Measurements from ENCODE around the gene TMEM132D.
A peak's percentile ranks its signal among the peaks of the same experiment; 100 is the strongest.

The TMEM132D gene

DNA sequence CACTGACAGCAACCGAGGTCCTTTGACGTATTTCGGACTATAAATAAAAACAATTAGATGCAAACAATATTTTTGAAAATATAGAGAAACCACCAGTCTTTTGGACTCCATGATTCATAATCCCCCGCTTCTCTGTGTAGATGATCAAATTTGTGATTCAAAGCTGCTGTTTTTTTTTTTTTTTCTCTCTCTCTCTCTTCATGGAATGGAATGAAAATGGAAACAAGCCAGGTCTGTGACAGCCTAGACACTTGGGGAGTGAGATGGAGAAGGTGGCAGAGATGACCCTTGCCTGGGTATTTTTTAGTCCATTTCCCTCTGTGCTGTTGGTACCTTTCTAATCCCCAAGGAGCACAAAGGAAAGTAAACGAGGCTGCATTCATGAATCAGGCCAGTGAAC is 802.0 kb downstream of the TMEM132D start:
- DNase-seq (ENCODE audit: low spot score) = no peak

DNA sequence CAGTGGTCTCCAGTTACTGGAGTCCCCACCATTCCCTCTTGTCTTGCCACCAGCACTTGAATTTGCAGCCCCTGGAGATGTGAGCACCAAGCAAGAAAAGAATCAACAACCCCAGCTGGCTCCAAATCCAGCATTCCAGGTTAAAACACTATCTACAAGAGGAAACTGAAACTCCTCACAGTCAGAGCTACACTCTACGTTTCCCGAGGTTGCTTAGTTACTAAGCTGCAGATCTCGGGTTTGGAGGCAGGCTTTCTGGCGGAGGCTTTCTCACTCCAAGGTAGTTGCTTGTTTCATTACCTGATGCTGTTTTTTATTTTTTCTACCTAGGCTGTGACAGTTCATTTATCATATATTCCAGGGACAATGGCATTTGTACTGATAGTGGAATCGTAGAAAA is 802.4 kb downstream of the TMEM132D start:
- DNase-seq (ENCODE audit: low spot score) = no peak

DNA sequence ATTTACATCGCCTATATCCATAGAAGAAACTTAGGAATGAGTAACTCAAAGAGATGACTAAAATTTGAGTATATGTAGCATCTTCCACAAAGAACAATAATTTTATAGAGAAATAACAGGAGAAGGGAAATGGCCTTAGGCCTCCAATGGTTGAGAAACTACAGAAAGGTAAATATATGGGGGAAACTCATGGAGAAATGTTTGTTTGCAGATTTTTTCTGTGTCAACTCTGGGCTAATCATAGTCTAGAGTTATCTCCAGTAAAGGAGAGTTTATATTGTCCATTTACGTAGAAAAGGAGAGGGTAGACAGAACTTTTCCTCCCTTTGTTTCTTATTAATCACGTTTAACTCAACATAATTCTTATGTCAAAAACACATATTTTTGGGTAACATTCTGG is 806.4 kb downstream of the TMEM132D start:
- no peak for DNase-seq (ENCODE audit: low spot score)

DNA sequence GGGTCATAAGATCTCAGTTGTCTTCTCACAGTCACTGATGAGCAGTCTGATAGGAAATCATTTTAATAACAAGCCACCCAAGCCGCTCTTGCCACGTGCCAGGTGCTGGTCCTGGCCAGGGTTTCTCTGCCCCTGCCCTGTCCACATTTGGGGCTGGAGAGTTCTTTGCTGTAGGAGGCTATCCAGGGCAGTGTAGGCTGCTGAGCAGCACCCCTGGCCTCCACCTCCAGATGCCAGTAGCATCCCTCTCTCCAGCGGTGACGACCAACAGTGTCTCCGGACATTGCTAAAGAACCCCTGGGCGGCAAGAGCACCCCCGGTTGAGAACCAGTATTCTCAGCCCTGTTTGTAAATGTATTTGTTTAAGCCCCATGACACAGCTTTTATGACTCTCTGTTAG is 806.9 kb downstream of the TMEM132D start:
- DNase-seq (ENCODE audit: low spot score) = no peak

DNA sequence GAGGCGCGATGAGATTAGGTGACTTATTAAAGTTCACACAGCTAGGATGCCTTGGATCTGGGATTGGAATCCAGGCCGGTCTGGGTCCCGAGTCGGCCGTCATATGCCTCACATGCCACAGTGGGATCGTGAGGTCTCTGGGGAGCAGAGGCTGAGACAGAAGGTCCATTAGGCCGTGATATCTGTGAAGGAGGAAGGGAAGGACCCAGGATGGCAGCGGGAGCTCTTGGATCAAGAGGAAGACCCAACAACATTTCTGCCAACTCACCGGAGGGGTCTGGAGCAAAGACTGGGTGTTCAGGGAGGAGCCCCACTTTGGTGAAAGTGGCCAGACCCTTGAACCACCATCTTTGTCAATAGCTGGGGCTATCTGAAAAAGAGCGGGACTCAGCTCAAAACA is 807.6 kb downstream of the TMEM132D start:
- no peak for DNase-seq (ENCODE audit: low spot score)

DNA sequence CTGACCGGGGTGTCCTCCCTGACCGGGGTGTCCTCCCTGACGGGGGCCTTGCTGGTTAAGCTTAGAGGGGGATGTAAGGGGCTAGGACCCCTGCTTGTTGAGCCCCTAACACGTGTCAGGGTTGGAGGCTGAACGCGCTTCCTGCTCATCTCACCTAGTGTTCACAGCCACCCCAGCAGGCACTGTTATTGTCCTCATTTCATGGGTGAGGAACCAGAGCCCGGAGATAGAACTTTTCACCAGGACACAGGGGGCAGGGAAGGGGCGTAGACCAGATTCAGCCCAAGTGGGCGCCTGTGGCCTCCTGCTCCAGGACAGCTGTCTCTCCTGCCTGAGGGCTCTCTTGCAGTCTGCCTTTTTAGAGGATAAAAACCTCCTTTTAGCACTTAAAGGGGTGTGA is 814.2 kb downstream of the TMEM132D start:
- no peak for DNase-seq (ENCODE audit: low spot score)

DNA sequence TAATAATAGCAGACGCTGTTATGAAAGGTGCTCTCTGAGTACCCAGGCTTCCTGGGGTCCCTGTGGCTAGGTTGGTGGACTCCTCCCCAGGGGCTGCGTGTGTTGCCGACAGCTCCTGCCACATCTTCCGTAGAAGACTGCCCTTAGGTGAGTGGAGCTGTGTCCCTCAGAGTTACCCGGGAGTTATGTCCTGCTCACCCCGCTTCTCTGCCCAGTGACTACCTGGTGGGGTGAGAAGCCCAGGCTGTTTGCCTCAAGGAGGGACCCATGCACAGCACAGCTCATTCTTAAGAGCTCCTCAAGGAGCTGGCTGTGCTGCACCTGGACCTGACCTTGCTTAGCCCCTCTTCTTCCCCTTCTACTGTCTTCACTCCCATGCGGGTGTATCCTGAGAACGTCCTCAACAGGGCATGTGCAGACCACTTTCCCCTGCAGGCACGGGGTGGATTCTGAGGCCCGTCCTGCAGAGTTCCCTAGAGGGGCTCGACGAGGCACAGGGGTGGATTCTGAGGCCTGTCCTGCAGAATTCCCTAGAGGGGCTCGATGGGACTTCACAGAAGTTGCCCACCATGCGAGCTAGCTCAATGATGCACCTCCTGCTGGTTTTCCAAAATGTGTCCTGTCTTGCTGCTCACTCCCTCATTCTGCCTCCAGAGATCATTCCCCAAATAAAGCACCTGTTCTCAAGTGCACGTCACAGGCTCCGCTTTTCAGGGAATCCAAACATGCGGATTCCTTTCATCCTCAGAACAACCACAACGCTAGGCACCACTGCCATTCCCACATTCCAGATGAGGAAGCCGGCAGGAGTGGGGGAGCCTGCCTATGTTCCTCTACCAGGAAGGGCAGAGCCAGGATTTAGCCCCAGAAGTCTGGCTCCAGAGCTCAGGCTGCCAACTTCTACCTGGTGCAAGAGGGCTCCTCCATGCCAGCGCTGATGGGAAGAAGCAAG is 818.7 kb downstream of the TMEM132D start:
- no peak for DNase-seq (ENCODE audit: low spot score)

DNA sequence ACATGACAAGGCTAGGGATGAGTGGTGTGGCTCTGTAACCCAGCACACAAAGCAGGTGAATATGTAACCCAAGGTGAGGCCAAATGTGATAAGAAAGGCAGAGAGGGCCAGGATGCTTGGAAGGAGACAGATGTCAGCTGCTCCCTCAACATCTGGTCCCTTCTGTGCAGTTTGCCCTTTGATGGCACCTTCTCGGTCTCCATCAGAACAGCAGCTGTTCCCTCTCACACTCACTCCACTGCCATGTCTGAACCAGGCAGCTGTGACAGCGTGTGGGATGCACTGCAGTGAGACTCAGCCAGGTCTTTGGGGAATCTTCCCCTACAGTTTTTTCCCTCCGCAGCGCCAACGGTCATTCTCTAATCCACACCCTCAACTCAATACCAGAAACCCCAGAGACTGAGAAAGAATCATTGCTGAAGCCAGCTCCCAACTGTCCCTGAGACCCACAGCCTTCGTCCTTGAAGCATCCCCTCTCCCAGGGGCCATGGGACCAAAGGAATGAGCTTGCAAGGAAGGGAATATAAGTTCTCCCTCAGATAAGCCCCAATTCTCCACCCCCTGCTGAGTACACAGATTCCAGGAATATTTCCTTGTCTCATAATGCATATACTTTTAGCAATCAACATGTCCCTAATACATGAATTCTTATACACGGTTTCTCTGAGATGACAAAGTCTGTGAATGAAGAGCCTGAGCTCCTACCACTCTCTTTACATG is 820.5 kb downstream of the TMEM132D start:
- DNase-seq (ENCODE audit: low spot score) = no peak

DNA sequence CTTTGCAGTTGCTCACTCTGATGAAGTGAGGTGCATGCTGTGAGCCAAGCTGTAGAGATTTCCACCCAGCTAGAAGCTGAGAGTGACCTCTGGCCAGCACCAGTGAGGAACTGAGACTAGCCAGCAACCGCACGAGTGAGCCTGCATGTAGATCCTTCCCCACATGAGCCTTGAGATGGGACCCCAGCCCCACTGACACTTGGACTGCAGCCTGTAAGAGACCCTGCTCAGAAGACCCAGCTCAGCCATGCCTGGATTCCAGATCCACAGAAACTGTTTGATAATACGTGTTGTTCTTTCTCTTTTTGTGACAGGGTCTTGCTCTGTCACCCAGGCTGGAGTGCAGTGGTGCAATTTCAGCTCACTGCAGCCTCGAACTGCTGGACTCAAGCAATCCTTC is 821.4 kb downstream of the TMEM132D start:
- DNase-seq (ENCODE audit: low spot score) = no peak

DNA sequence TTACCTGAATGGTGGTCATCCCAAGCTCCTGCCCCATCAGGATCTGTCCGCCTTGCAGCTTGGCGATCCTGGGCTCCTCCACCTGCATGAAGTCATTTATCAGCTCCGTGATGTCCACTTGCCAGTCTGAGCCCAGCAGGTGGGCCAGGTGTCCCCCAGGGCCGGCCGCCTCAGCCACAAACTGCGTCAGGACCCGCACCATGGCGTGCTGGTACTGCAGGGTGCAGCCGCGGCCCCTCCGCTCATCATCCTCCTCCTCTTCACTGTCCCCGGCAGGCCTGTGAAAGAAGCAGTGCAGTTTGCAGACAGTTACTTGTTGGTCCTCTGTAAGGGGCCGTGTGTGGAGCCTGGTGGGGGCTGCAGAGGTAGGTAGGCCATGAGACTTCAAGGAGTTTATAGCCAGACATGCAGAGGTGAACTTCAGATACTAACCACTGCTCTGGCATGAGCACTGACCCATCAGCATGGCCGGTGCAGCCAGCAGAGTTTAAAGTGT is 822.0 kb downstream of the TMEM132D start:
- DNase-seq (ENCODE audit: low spot score) = no peak

DNA sequence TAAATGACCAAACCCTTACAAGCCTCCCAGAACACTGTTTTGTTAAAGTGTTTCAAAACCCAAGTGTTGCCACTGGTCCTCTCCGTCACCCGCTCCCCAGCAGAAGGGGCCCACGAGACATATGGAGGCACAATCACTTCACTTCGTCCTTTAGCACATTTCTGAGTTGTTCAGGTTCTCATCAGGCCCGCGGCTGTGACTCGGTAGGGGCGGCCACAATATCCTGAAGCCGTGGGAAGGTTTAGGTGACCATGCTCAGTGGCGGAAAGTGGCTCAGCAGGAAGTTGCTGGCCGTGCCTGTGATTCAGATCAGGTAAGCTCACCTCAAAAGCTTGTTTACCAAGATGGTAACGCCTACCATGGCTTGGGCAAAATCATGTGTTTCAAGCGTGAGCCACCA is 823.0 kb downstream of the TMEM132D start:
- no peak for DNase-seq (ENCODE audit: low spot score)

DNA sequence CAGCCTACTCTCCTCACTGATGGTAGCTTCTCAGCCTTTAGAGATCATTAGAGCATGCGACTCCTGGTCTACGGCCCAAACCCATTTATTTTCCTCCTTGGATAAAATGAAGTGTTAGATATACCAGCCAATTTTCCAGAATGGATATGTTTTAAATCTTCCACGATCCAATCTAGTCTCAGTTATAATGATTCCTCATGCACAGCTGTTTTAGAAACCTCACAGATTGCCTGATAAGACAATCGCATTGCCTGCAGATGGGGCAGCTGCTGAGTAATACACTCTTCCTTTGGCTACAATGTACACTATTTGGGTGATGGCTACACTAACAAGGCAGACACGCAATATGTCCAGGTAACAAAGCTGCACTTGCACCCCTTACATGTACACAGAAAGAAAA is 823.4 kb downstream of the TMEM132D start:
- no peak for DNase-seq (ENCODE audit: low spot score)

DNA sequence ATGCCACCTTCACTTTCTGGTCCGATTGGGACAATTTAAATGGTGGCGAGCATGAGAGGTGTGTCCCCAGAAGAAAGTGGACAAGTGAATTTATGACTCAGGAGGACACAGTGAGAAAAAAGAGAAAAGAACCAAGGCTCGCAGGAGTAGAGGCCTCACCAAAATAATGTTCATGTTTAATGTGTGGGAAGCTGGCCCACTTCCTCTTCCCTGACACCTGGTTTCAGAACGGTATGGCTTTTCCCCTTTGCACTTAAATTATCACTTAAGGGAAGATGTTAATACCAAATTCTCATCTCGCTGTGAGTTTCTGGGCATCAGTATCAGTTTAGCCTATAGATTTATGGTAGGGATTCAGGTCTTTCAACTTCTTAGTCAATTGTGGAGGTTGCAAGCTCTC is 824.1 kb downstream of the TMEM132D start:
- no peak for DNase-seq (ENCODE audit: low spot score)

DNA sequence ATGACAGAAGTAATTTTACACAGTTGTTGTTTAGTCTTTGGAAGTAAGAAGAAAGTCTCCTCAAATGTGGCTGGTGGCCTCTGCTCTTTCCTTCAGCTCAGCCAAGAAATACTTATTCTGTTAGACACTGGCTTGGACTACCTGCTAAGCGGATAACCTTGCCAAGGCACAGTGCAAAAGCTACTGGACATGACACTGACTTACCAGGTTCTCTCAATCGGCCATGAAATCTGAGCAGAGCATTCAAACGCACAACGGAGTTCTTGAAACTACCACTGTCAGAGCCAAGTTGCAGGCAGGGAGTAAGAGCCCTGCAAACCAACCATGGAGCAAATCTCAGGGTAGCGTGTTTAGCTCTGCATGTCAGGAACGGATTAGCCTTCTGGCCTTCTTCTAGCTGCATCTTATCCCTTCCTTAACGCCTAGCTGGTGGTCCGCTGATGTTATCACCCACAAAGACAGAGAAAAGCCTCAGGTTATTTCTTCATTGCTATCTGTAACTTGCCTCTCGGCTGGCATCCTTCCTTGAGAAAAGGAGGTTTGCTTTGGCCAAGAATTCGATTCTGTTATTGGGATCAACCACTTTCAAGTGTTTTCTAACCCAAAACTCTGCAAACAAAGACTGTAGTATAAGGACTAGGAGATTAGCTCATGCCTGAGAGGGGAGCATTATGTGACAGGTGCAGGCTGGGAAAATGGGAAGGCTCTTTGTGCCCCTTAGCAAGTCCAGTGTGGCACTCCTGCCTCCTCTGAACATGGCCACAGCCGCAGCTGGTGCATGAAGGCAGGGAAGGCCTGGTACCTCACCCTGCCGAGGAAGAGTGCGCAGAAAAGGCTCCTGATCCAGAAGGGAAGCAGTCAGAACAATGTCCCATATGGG is 827.1 kb downstream of the TMEM132D start:
- no peak for DNase-seq (ENCODE audit: low spot score)

DNA sequence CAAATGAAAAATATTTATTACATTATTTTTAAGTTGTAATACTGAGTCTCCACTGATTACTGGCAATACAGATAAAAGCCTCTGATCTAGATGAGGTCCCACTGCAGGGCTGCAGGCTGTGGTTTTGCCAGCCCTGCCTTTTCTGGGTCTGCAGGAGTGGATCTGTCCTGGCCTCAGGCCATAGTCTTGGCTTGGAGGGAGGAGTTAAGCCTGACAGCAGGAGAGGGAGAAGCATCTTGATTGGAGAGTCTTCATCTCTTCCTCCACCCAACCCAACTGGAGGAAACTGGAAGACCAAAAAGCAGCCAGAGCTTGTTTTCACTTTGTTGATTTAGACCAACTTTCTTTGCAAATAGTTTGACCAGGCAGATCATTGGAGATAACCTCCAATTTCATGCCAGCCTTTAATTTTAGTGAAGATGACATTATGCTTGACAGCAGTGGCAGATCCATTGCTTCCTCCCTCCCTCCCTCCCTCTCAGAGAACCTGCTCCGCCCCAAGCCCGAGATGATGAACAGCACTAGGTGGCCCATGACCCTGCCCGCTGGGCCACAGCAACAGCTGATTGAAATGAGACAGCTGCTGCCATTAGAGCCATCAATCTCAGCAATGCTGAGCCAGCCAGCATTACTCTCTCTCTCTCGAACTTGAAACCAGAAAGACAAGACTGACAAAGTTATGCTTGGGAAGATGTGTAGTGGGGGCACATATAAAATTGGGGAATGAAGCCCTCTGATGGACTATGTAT is 828.2 kb downstream of the TMEM132D start:
- no peak for DNase-seq (ENCODE audit: low spot score)

DNA sequence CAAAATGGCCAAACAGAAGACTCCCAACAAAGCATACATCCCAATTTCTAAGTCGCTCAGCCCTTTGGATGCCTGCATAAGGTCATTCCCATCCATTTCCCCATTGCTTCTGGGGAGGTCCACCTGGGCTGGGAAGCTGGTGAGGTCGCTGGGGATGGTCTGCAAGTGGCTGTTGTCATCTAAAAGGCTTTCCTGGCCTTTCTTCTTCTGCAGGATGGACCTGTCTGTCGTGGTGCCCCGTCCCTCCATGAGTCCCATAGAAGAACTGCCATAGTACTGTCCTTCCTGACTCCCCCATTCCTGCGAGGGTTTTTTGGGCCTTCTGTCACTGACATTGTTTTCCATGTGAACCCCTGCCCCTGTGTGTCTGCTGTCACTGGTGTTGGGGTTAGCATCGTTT is 829.4 kb downstream of the TMEM132D start:
- DNase-seq (ENCODE audit: low spot score) = no peak

DNA sequence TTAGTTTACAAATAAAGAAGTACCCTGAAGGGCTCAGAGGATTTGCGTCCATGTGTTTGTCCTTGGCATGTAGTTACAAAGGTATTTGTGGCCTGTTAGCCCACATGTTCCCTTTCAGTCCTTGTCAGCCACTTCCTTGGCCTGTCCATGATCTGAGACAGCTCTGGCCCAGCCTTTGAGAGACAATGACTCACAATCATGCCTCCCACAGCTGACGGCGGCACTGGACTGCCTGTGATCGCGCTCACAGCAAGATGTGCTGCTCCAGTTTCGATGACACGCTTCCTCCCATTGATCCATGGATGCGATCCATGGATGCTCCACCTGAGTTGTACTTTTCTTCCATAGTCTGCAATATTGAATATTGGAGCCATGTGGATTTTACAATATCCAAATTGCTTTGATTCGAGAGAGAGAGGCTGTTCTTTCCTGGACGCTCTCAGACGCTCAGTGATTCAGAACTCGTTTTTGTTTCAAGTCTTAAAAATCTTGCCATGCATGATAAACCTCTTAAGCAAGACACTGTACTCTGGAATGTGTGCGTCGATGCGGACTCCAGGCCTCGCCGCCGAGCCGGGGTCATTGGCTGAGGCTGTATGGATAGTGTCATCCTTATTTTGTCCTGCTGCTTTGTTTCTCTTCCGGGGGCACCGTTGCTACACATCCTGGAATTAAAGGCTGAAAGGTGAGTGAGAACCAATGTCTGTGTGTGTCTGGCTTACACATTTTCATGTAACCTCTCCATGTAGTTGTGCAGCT is 830.5 kb downstream of the TMEM132D start:
- DNase-seq (ENCODE audit: low spot score) = no peak

DNA sequence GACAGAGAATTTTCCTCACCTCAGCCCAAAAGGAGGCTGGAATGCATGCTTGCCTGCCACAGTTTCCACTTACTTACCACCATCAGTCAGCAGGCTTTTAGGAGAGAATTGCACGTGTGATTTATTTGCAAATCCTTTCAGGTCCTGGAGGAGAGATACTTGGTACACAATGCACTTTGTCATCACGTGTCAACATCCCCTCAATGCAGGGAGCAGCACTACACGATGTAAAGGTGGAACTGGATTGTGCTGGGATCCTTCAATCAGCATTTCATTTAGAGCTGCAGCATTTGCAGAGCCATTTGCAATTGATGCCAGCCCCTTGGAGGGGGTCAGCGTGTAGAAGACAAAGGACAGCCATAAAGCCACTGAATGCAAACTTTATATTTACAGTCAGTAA is 832.5 kb downstream of the TMEM132D start:
- DNase-seq (ENCODE audit: low spot score) = no peak

DNA sequence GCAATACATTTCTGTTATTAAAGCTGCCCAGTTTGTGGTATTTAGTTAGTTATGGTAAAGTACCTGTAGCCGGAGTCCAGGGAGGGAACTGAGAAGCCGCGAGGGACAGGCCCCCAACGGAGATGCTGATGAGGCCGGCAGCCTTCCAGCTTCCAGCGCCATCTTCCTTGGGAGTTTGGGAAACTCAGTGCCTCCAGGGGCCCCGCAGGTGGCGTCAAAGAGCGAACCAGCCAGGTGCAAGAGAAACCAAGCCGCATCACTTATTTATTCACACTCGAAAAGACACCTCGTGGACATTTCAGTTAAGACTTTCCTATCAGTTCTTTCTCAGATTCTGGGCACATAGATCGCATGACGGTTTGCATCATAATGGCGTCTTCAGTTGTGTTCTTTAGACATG is 833.9 kb downstream of the TMEM132D start:
- DNase-seq (ENCODE audit: low spot score) = peak; percentile 56

DNA sequence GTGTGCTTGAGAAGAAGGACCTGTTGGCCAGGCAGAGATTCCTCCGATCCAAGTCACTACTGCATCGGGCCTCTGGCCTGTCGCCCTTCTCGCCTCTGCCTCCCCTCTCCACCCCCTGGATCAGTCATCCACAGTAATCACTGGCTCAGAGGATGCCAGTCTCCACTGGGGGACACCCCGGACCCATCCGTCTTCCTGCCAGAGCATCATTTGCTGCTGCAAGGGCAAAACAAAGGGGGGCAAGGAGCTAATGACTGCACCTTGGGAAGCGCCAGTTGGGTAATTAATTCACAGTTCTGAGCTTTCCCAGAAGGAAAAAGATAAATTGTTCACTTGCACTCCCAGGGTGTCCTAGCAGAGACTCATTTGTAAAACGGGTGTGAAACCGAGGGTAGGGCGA is 835.1 kb downstream of the TMEM132D start:
- no peak for DNase-seq (ENCODE audit: low spot score)

DNA sequence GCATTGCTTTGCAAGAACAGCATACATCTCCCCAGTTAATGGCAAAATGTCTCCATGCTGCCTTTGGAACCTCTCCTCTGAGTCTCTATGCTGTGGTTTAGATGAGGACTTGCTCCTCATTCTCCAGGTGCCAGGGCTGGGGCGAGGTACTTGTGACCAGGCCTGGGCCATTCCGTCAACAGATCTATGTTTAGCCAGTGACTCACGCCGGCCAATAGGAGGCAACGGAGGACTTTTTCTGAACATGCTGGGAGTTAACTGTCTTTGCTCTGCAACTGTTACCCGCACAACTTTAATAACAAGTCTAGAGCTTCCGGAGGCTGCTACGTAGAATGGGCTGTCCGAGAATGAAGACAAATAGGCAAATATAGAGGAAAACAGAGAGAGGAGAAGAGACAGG is 836.3 kb downstream of the TMEM132D start:
- DNase-seq (ENCODE audit: low spot score) = peak; percentile 59

Data from iPS-NIHi11 (cell line).